Stimulated activated CD8-positive, alpha-beta memory T cell treated with anti-CD3 and anti-CD28 coated beads, Interleukin-12 subunit alpha, Interleukin-12 subunit beta, amount 100 ng/mL, for 24 hours (primary cell): ENCODE data around the gene CLP1.

Experiments used
- DNase-seq: peaks from one replicate; pipeline ENCODE4 v3.0.0-alpha.2; 2020; ENCODE audit errors: extremely low read depth

CLP1 gene

DNA sequence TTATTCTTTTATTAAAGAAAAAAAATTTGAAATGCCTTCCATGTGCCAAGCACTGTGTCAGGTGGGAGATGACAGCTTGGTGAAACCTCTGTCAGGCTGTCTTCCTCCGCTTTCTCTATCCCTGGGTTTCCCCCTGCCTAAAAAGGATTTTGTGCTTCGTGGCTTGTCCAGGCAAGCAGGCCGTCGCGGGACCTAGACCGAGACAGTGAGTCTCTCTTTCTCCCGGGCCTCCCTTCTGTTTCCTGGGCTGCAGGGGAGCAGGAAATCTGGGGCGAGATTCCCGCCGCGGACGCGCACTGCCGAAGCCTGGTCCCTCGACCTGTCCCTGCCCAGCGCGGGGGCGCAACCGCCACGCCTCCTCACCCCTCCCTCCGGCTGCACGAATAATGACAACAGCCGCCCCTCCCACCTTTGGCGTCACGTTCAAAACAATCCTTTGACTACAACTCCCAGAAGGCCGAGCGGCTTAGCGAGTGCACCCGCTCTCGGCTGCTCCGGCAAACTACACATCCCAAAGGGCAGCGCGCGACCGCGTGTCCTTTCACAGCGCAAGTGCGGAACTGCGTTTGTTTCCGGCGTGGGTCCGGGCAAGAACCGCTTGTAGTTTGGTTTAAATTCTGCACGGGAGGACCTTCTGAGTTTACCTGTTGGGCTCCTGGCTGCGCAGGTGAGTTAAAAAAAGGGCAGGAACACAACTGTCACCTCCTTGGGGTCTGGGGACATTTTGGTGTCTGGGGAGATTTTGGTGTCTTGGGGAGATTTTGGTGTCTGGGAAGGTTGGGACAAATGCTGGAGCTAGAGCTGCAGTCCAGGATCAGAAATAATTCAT lies at the start of gene CLP1:
Gene CLP1, plus strand, starts transcription at position 569 of the 829 bp plus-strand sequence. CDS start 1,715 bp downstream, outside the sequence.
- DNase-seq, result peak; percentile 99

DNA sequence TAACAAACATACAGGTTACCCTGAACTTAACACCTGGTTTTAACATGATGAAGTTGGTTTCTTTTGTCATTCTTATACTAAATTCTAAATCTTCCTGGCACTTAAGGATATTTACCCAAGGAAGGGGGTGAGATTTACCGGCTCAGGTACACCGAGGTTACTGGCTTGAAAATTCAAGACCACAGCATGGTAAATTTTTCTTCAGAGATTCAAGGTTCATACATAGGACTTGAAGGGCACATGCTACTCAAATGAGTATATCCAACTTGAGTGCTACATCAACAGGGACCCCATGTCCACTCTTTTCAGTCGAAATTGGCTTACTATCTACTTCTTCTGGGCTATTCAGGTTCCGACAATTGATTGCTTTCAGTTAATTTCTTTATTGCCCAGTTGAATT lies 47.4 kb upstream of the CLP1 start:
- DNase-seq, result no peak

DNA sequence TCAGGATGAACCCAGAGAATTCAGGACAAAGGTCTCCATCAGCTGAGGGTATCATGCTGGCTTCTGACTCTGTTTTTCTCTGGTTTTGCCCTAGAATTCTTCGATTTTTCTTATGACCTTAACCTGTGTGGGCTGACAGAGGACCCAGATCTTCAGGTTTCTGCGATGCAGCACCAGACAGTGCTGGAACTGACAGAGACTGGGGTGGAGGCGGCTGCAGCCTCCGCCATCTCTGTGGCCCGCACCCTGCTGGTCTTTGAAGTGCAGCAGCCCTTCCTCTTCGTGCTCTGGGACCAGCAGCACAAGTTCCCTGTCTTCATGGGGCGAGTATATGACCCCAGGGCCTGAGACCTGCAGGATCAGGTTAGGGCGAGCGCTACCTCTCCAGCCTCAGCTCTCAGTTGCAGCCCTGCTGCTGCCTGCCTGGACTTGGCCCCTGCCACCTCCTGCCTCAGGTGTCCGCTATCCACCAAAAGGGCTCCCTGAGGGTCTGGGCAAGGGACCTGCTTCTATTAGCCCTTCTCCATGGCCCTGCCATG lies 43.3 kb upstream of the CLP1 start:
- DNase-seq, result no peak

DNA sequence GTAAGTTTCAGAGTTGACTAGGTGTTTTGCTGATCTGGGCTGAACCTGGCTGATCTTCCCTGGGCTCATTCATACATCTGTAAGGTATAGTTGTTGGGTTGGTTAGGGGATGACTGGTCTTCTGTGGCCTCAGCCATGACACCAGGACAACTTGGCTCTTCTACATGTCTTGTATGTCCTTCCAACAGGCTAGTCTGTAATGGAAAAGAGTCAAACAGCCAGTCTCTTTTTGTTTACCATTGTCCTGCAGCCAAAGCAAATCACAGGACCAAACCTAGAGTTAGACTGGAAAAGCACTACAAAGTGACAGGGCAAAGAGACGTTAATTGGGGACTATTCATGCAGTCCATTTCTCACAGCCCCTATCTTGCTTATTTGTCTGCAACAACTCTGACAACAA lies 42.3 kb upstream of the CLP1 start:
- DNase-seq, result no peak

DNA sequence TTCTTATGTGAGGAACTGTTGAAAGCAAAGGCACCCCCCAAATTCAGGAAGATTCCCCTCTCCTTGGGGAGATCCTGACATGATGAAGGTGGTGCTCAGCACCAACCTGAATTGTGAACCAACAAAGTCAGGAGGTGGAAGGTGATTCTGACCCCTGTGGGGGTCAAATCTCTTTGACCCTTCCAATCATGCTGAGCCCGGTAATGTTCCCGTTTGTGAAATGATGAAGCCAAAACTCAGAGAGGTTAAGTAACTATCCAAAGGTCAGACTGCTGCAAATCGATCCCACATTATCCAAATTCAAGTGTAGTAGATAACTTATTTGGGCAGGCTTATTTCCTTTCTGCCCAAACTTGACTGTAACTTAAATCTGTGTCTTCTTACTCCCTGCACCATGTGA lies 41.0 kb upstream of the CLP1 start:
- DNase-seq, result no peak

DNA sequence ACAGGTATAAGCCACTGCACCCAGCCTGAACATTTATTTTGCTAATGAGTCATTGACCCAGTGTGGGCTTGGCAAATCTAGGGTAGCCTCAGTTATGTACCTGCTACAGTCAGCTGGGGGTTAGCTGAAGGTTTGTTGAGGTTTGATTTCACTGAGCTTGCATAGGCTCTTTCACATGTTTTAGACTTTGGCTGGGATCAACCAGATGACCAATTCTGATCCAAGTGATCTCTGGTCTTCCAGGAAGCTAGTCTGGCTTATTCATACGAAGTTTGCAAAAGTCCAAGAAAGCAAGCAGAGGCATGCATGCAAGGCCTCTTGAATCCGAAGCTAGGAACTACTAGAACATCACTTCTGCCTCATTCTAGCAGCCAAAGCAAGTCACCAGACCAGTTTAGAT lies 39.1 kb upstream of the CLP1 start:
- no peak for DNase-seq

DNA sequence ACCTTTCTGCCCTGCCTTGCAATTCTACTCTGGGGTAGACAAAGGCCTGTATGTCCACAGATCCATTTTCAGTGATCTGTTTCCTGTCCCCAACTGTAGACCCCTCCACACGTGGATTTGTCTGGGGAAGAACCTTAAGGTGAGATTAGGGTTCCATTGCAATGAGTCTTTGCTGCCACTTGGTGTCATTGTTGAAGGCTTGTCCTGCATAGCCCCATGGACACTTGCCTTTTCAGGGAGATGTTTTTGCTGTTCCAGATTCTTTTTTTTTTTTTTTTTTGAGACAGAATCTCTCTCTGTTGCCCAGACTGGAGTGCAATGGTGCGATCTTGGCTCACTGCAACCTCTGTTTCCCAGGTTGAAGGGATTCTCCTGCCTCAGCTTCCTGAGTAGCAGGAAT lies 38.2 kb upstream of the CLP1 start:
- no peak for DNase-seq

DNA sequence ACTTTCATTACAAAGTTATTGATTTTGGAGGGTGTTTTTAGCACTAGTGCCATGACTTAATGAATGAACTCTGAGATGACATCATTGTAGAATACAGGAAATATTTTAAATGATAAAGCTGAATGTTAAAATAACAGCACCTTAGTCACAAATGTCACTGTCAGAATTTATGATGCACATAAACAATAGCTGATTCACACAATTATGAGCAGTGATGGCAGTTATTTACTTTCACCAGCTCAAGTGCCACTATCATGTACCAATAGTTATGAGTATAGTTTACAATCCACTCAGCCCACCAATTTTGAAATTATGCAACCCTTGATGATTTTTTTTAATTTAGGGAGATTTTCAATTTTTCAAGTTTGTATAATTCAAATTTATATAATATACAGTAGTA lies 37.1 kb upstream of the CLP1 start:
- DNase-seq, result no peak

DNA sequence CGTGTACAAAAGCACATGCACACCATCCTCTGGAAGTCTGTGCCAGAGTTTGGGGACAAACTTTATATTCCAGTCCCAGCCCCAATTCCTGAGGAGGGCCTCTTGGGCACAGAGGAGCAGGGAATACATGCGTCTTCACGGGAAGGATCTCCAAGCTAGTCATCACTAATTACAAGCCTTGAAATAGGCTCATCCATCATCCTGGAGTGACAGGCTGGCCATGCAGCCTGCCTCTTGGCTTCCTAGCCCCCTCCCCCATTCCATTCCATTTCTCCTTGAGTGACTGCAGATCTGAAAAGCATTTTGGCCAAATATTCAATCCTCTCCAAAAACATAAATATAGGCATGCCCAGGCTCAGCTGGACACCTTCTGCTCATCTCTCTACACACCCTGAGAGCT lies 35.3 kb upstream of the CLP1 start:
- no peak for DNase-seq

DNA sequence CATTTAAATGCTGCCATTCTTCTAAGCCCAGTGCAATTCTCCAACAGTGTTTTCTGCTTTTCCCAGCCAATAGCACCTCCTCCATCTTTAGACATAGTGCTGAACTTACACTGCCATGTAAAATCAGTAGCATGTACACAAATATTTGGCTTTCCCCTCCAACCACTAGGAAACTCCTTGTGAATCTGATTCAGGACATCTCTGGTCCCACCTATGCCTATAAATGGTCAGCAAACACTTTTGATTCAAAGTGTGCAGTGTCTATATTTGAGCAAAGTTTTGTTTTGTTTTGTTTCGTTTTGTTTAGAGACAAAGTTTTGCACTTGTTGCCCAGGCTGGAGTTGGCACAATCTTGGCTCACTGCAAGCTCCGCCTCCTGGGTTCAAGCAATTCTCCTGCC lies 32.7 kb upstream of the CLP1 start:
- DNase-seq, result no peak

DNA sequence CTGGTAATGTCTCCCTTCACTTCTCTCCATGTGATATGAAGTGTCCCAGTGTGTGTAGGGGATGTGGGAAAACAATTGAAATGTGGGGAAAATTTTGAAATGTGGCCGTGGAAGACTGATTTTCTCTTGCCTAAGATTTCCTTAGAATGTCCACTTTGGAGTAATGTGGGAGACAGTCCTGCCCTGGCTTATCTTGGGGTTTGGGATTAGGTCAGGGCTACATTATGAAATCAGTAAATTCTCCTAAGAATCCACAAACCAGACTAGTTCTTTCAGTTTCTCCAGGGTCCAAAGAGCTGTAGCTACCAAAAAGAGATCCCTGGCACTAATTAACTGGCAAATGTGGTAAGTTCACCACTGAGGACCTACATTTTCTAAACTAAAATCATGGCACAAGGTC lies 30.7 kb upstream of the CLP1 start:
- DNase-seq, result no peak

DNA sequence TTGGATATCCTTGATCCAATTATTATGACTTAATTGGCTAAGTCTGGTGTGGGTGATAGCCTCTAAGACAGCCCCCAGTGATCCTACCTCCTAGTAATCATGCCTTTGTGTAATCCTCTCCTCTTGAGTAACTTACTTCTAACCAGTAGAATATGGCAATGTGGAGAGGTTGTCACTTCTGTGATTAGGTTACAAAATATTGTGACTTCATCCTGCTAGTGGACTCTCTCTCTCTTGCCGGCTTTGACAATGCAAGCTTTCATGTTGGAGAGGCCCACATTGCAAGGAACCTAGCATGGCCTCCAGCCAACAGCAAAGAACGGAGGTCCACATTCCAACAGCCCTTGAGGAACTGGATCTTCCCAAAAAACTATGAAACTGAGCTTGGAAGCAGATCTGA lies 27.4 kb upstream of the CLP1 start:
- DNase-seq, result no peak

DNA sequence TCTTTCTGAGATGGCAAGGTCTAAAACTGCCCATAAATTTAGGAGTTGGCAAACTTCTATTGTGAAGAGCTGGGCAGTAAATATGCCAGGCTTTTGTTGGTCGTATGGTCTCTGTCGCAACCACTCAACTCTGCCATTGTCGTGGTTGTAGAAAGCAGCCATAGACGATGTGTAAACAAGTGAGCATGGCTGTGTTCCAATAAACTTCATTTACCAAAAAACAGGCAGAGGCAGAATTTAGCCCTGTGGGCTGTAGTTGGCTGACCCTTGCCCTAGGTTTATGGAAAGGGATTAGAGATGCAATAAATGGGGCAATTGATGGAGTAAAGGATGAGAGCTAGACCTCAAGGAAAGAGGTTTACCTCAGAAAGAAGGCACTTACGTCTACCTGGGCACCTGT lies 25.4 kb upstream of the CLP1 start:
- no peak for DNase-seq

DNA sequence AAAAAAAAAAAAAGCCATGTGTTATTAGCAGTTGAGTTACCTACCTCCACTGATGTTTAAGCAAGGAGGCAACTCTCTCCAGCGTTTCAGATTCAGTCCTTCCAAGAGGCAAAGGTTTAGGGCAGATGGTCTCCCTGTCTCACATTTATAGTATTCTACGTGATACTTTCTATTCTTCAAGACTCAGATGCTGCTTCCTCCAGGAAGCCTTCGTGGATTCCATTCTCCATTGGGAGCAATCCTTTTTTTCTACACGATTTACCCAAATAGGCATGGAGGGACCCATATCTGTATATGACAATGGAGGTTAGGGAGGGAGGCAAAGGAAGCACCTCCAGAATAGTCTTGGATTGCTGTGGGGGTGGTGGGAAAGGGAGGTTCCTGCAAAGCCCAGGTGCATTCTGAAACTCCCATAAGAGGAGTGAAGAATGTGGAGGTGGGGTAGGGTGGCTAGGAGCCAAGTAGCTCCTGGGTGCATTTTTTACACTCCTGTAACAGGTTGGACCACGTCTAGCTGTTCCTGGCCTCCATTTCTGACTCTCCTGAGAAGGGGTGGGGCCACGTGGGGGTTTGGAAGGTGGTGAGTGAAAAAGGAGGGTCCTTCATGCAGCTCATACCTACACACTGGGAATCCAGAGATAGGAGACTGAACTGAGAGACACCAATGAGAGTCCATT lies 24.0 kb upstream of the CLP1 start:
- DNase-seq, result no peak

DNA sequence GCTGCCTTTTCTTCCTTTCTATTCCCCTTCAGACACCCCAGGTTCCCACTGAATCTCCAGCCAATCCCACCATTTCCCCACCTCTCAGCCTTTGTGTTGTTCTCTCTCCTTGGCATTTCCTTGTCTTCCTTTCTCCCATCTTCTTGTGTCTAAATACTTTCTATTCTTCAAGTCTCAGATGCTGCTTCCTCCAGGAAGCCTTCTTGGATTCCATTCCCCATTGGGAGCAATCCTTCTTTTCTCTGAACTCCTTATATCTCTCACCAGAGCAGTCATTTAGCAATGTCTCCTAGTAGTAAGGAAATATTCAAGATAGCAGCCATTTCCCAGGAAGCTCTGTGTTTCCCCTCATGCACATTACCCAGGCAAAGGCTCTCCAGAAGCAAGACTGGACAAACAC lies 23.3 kb upstream of the CLP1 start:
- DNase-seq, result no peak

DNA sequence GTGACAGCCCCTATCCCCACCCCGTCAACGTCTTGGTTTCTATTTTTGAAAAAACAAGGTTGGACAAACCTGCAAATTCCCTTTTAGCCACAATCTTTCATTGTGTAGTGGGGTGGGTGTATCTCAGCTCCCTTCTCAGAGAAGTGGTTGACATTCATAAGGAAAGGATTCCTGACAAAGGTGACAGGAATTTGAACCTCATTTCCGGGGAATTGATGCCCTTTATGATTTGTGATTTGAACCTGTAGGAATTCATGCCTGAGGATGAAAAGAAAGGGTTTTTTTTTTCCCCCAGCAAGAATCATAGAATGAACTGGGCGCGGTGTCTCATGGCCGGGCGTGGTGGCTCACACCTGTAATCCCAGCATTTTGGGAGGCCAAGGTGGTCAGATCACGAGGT lies 22.3 kb upstream of the CLP1 start:
- no peak for DNase-seq

DNA sequence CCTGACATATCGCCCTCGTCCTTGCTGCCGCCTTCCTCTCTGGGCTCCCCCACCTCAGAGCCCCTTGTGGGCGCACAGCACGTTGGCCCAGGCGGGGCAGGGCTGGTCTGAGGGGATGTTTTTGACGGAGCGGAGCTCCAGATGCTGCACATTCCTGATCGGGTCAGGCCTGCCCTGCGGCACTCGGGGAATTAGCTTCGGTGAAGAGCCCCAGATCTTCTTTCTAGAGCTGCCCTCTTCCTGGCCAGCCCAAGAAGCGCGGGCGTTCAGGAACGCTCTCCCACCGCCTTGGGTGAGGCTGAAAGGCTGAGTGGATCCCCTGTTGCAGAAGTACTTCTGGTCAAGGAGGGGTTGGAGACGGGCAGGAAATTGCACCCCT lies 19.9 kb upstream of the CLP1 start:
- no peak for DNase-seq

DNA sequence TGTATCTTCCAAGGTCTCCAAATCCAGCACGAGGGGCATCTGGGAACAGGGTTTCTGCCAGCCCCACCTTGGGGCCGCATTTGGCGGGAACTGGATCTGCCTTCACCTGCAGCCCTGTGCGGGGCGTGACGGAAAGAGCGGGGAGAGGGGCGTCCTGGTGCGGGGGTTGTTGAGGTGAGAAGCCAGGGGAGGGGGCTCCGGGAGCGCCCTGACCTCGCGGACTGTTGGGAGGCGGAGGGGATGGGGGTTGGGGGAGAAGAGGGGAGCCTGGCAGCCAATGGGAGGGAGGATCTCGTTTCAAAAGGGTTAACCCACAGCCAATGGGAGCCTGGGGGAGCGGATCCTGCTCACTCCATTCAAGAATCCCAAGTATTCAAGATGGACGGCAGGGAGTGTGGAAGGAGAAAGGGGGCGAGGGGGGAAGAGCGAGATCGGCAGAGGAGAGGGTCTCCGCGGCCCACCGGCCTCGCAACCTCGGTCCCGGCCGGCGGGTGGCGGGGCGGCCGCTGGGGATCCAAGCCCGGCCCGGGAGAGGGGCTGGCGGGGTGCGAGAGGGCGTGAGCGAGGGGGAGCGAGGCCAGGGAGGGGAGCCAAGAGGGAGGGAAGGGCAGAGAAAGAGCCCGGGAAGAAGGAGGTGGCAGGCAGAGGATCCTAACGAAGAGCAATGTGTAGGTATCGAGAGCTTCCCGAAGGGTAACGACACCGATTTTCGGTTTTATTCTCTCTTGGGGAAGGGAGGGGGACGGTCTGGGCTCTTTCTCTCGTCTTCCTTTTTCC lies 19.4 kb upstream of the CLP1 start:
- DNase-seq, result no peak

DNA sequence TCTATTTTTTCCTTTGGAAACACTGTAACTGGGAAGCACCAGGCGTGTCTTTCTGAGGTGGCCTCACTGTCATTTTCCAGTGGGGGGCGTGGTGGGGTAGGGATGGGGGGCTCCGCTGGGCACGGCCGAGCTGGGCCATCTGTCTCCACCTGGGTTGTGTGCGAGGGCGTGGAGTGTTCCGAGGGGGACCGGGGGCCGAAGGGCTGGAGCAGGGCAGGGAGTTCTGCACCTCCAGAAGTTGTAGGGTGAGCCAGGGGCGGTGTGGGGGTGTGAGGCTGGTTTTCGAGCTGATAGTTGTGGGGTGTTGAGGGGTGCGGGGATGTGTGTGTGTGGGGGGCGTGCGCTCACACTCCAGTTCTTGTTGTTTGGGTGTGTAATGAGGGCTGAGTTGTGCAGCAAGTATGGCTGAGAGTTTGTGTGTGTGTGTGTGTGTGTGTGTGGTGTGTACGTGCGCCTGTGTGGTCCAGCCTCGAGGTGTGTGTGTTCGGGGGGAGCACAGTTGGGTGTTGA lies 18.7 kb upstream of the CLP1 start:
- DNase-seq, result no peak

DNA sequence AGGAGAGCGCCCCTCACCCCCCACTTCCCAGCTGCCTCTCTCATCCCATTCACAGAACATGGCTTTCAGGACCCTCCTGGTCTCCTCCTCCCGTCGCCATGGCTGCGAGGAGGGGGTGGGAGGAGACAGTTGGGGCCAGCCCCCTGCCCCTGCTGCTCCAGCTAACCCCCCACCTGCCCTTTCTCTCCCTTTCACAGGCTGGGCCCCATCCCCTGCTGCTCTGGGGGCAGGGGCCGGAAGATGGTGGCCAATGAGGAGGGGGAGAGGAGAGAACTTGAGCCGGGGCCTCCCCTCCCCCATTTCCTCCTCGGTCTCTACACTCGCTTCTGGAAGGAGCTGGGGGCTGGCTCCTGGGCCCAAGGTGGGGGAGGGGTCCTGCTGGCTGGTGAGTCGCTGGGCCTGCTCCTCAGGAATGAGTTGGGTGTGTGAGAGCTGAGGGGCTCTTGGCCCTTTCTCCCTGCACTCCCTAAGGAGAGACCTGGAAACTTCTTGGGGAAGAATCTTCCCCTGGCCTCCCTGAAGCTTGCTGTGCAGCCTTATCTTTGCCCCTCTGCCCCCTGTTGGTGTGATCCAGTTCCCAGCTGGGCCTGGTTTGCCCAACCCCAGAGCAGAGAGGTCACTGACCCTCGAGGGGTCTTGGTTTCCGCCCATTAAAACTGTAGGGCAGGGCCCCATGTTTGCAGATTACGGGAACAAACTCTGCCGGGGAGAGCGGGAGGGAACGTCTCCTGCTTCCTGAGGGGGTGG lies 18.1 kb upstream of the CLP1 start:
- no peak for DNase-seq

DNA sequence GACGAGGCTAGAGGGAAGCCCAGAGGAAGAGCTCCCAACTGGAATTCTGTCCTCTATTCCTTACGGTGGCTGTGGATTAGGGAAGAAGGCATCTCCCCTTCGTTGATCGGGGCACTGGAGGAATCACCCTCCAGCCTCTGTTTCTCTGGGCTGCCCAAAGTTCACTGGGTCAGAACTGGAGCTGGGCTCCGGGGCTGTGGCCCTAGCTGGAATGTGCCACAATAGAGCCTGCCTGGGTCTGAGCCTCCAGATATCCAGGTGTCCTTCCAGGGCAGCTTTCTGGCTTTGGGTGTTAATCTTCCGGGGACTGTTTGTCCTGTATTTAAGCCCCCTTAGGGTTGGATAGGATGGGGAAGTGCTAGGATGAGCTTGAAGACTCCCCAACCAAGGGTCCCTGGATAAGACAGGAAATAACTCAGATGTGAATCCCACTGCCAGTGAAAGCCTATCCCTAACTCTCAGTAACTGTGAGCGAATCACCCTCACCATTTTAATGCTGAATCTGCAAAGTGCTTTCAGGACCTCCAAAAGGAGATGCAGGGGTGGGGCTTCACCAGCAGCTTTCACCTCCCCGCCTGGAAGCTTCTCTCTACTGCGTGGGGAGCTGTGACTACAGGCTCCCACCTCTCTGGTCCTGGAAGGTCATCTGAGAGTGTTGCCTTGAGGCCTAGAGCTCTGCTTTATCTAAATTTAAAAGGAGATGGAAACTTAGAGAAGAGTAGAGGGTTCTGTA lies 17.3 kb upstream of the CLP1 start:
- DNase-seq, result no peak
